PC-3 (cell line): ENCODE measurements around the gene OR4L1. TPM values are rescaled to one million over a fixed set of nuclear protein-coding genes. Genes with fewer than 3 reads are reported as not detected.
"Not testable (repeated sequence)": the region's sequence is repeated elsewhere in the genome, so short reads cannot be mapped to it uniquely, and the experiment has no call there.

Source experiments
- ATAC-seq: fragments of 200-7000 bp; cut with Tn5 transposase; 2 replicates; pipeline ENCODE4 v1.9.1; 2020; ENCODE audit warnings: mild to moderate bottlenecking, moderate library complexity
- BruUV-seq: library from RNA; stranded (reverse); fragments of 400-500 nt; replicated peaks from 2 replicates; lab custom pipeline; 2021; lab: Mats Ljungman, UMichigan
- CTCF ChIA-PET: fragments of 300-600 bp; sonication (Branson Sonifier 250); formaldehyde crosslinking; loops from one replicate; lab custom pipeline; 2022; ENCODE audit warnings: antibody characterized with exemption; lab: Charles Lee
- POLR2A ChIA-PET: fragments of 300-600 bp; sonication (Branson Sonifier 250); formaldehyde crosslinking; loops from one replicate; lab custom pipeline; 2022; ENCODE audit warnings: antibody characterized with exemption; ENCODE audit not compliant: unreplicated experiment; lab: Charles Lee
- DNase-seq: peaks from one replicate; pipeline ENCODE4 v3.0.0-alpha.2; 2015
- H2AFZ ChIP-seq: fragments of 300-600 bp; sonication (generic); 2 replicates; pipeline ENCODE4 v1.6.0; 2016; ENCODE audit warnings: antibody characterized with exemption, low read length
- H3F3A ChIP-seq: fragments of 300-600 bp; sonication (generic); one replicate; pipeline ENCODE4 v1.6.0; 2017; ENCODE audit warnings: antibody characterized with exemption, low read length, control low read depth, mild to moderate bottlenecking; ENCODE audit not compliant: unreplicated experiment
- H3K27ac ChIP-seq: fragments of 300-600 bp; sonication (generic); 2 replicates; pipeline ENCODE4 v1.5.1; 2016; ENCODE audit warnings: mild to moderate bottlenecking, low read length
- H3K27me3 ChIP-seq: fragments of 300-600 bp; sonication (generic); 2 replicates; pipeline ENCODE4 v1.6.1; 2016; ENCODE audit warnings: low read length, mixed read lengths
- H3K36me3 ChIP-seq: fragments of 300-600 bp; sonication (generic); 2 replicates; pipeline ENCODE4 v1.6.1; 2016; ENCODE audit warnings: low read depth, mixed run types, low read length, mixed read lengths
- H3K4me1 ChIP-seq: fragments of 300-600 bp; sonication (generic); 2 replicates; pipeline ENCODE4 v1.5.1; 2016; ENCODE audit warnings: low read length; ENCODE audit not compliant: insufficient read depth
- H3K4me2 ChIP-seq: fragments of 300-600 bp; sonication (generic); 2 replicates; pipeline ENCODE4 v1.6.0; 2016; ENCODE audit warnings: low read length
- H3K4me3 ChIP-seq: fragments of 300-600 bp; sonication (generic); 2 replicates; pipeline ENCODE4 v1.5.1; 2016; ENCODE audit warnings: mild to moderate bottlenecking, low read length, mixed read lengths
- H3K79me2 ChIP-seq: fragments of 300-600 bp; sonication (generic); 2 replicates; pipeline ENCODE4 v1.6.1; 2017; ENCODE audit warnings: low read length, mixed read lengths
- H3K9ac ChIP-seq: fragments of 300-600 bp; sonication (generic); 2 replicates; pipeline ENCODE4 v1.6.0; 2016; ENCODE audit warnings: mild to moderate bottlenecking, low read length
- H3K9me2 ChIP-seq: fragments of 300-600 bp; sonication (generic); replicated peaks from 2 replicates; pipeline ENCODE4 v1.6.1; 2016; ENCODE audit warnings: mixed run types, low read length, mixed read lengths
- H3K9me3 ChIP-seq: fragments of 300-600 bp; sonication (generic); 2 replicates; pipeline ENCODE4 v1.6.1; 2016; ENCODE audit warnings: low read length, mixed read lengths
- H4K20me1 ChIP-seq: fragments of 300-600 bp; sonication (generic); 2 replicates; pipeline ENCODE4 v1.6.1; 2016; ENCODE audit warnings: low read length, mixed read lengths
- CTCF ChIP-seq: fragments of 300-600 bp; sonication (generic); conservative IDR thresholded peaks from 2 replicates; pipeline ENCODE4 v1.5.1; 2017; ENCODE audit warnings: antibody characterized with exemption, low read depth, mild to moderate bottlenecking, low read length
- EZH2 ChIP-seq: fragments of 300-600 bp; sonication (generic); IDR thresholded peaks from one replicate; pipeline ENCODE4 v1.6.1; 2017; ENCODE audit warnings: antibody characterized with exemption, mild to moderate bottlenecking, low read length; ENCODE audit not compliant: unreplicated experiment
- EZH2phosphoT487 ChIP-seq: fragments of 300-600 bp; sonication (generic); IDR thresholded peaks from 2 replicates; pipeline ENCODE4 v1.6.1; 2018; ENCODE audit warnings: mild to moderate bottlenecking, antibody characterized with exemption, low read length, borderline replicate concordance
- intact Hi-C: fragments of 100-400 bp; cut with micrococcal nuclease; formaldehyde crosslinking; loops from 2 replicates; pipeline ENCODE4 v1.9.0; 2023
- total RNA-seq: library from RNA; depleted of rRNA; stranded (reverse); fragments of >200 nt; gene quantifications from 2 replicates; pipeline ENCODE4 v1.2.3, GENCODE V29; 2014

The OR4L1 gene
- total RNA-seq, 1 experiment from 2014 or later: not detected

DNA sequence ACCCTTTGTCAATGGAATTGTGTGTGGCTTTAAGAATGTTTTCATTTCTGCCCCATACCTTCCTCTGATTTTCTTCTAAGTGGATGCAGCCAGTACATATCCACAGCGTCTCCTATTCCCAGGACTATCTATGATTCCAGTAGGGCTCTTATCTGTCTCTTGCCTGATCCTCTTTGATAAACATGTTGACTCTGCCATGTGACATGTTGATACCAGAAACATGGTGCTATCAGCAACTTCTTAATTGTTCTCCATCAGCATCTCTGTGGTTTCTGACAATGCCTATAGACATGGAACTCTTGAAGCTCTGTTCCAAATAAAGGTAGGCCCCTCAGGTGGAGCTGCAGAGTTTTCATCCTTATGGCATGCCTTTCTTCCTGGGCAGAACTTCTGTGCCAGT, 11.6 kb upstream of the OR4L1 start:
- Histone ChIP-seq H3K27ac (no peak overlapping the region), H3K4me1 (no peaks in the 10 kb centered on the region), H3K4me2 (no peak overlapping the region), H3K27me3 (peaks cover 5% of the 10 kb centered on the region; the same call in 1 of the 2 replicates), H3K9me2 (no peaks in the 10 kb centered on the region), H3F3A (no peaks in the 10 kb centered on the region), H4K20me1 (no peaks in the 10 kb centered on the region), H3K79me2 (no peaks in the 10 kb centered on the region), H3K36me3 (no peaks in the 10 kb centered on the region), H3K9me3 (no peaks in the 10 kb centered on the region), H3K9ac (no peak overlapping the region), H2AFZ (no peak overlapping the region), H3K4me3 (no peak overlapping the region)
- ChIA-PET CTCF (no interaction called here), POLR2A (no interaction called here)
- DNase-seq: no peak
- no peak for ATAC-seq
- no TSS peak for BruUV-seq
- intact Hi-C loops: no loop called here
- TF ChIP-seq EZH2phosphoT487: no peak
- TF ChIP-seq EZH2: no peak
- no peak for TF ChIP-seq CTCF

DNA sequence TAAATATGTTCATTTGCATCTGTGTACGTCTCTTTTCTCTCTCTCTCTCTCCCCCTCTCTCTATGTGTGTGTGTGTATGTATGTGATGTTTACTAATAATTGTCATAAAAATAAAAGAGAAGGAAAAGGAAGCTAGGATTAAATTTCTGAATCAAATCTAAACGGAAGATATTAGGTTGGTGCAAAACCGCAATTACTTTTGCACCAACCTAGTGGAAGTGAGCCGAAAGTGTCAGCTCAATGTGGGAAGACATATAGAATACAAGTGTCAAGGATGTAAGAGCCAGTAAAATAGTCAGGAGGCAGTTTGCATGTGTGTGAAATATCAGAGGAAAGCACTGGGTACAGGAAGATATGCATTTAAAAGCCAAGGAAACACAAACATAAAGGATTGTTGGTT, 32.2 kb downstream of the OR4L1 start:
- Histone ChIP-seq H4K20me1 (no peaks in the 10 kb centered on the region), H3K27ac (no peak overlapping the region), H3K36me3 (no peaks in the 10 kb centered on the region), H3K4me3 (no peak overlapping the region), H3F3A (no peaks in the 10 kb centered on the region), H2AFZ (no peak overlapping the region), H3K9me2 (no peaks in the 10 kb centered on the region), H3K79me2 (no peaks in the 10 kb centered on the region), H3K27me3 (no peaks in the 10 kb centered on the region), H3K9me3 (no peaks in the 10 kb centered on the region), H3K4me1 (no peaks in the 10 kb centered on the region), H3K4me2 (no peak overlapping the region), H3K9ac (no peak overlapping the region)
- ChIA-PET CTCF (no interaction called here), POLR2A (no interaction called here)
- BruUV-seq: no TSS peak
- no peak for DNase-seq
- intact Hi-C loops: no loop called here
- no peak for ATAC-seq
- no peak for TF ChIP-seq EZH2

DNA sequence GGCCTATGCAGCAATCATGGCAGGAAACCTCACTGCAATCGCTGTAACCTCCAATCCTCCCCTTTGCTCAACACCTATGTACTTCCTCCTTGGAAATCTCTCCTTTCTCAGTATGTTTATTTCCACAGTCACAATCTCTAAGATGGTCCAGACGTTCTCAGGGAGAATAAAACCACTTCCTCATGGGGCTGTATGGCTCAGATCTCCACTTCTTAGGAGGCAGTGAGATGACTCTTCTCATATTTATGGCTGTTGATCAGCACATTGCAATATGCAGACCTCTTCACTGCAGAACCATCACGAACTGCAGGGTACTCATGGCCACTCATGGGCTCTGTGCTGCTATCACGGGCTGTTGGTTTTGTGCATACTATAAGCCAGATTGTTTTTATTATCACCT, 33.6 kb downstream of the OR4L1 start:
- no peak overlapping the region for H3K9ac ChIP-seq
- POLR2A ChIA-PET: no interaction called here
- intact Hi-C loops: no loop called here
- H3K4me1 ChIP-seq: no peaks in the 10 kb centered on the region
- CTCF ChIA-PET: no interaction called here
- H3K27ac ChIP-seq: no peak overlapping the region
- TF ChIP-seq EZH2 (no peak), EZH2phosphoT487 (no peak), CTCF (no peak)
- no peaks in the 10 kb centered on the region for H3K36me3 ChIP-seq
- H2AFZ ChIP-seq: no peak overlapping the region
- no peaks in the 10 kb centered on the region for H3K27me3 ChIP-seq
- no peak overlapping the region for H3K4me2 ChIP-seq
- no peaks in the 10 kb centered on the region for H4K20me1 ChIP-seq
- no peaks in the 10 kb centered on the region for H3K79me2 ChIP-seq
- no peaks in the 10 kb centered on the region for H3F3A ChIP-seq
- ATAC-seq (no peak), DNase-seq (no peak)
- no peak overlapping the region for H3K4me3 ChIP-seq
- no TSS peak for BruUV-seq
- no peaks in the 10 kb centered on the region for H3K9me2 ChIP-seq
- no peaks in the 10 kb centered on the region for H3K9me3 ChIP-seq

- H4K20me1 ChIP-seq, H3K27me3 ChIP-seq, H3K9me3 ChIP-seq, H3K27ac ChIP-seq, H3K4me3 ChIP-seq, H3K9me2 ChIP-seq, H3K9ac ChIP-seq, intact Hi-C loops, BruUV-seq, H2AFZ ChIP-seq, H3K36me3 ChIP-seq, H3F3A ChIP-seq, POLR2A ChIA-PET, H3K79me2 ChIP-seq, ATAC-seq, H3K4me1 ChIP-seq, CTCF ChIA-PET, DNase-seq, H3K4me2 ChIP-seq: not testable (repeated sequence)
Measured at GRCh38 chr14:20098926-20099770, 39.3 kb downstream of the OR4L1 start.
